NCI-H2227 (cell line): Measurements from ENCODE around the gene ASB13.
"Not testable (repeated sequence)": the region's sequence is repeated elsewhere in the genome, so short reads cannot be mapped to it uniquely, and the experiment has no call there.

Experiments
- DNase-seq: peaks from one replicate; lab custom pipeline; 2025; ENCODE audit not compliant: unreplicated experiment; lab: John Stamatoyannopoulos, UW

ASB13 gene

GRCh38 chr10:5608608-5609220, 57.7 kb downstream of the ASB13 start:
- no peak for DNase-seq

DNA sequence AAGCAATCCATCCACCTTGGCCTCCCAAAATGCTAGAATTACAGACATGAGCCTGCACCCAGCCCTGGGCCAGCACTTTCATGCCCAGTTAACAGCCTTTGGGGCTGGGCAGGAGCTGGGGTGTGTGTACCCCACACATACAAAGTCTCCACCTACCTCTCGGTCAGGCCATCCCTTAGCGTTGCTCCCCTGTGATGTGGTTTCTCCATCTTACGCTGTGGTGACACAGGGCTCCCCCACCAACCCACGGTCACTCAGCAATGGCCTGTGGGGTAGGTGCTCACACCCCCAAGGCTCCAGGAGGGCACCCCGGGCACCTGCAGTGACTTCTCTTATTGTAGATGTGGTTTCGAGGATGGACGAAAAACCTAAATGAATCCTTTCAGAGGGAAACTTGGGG, 58.8 kb downstream of the ASB13 start:
- no peak for DNase-seq

- DNase-seq, result no peak
Observed at GRCh38 chr10:5606864-5607263, 59.5 kb downstream of the ASB13 start.

- DNase-seq, result no peak
Observed at GRCh38 chr10:5606321-5606720, 60.1 kb downstream of the ASB13 start.

DNA sequence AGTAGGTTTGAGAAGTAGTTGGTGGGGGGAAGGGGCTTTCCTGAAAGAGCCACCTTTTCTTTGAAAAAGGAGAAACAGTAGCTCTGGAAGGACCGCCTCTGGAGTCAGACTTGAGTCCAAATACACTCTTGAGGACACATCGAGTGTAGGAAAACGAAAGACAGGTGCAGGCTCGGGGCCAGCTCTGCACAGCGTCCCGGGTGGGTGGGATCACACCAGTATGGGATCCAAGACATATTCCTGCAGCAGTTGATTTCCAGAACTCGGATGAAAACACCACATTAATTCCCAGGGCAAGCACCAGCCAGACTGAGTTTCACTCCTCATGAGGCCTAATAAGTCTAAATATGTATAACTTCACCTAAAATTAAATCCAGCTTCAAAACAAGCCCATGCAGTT, 61.4 kb downstream of the ASB13 start:
- DNase-seq, result no peak

DNA sequence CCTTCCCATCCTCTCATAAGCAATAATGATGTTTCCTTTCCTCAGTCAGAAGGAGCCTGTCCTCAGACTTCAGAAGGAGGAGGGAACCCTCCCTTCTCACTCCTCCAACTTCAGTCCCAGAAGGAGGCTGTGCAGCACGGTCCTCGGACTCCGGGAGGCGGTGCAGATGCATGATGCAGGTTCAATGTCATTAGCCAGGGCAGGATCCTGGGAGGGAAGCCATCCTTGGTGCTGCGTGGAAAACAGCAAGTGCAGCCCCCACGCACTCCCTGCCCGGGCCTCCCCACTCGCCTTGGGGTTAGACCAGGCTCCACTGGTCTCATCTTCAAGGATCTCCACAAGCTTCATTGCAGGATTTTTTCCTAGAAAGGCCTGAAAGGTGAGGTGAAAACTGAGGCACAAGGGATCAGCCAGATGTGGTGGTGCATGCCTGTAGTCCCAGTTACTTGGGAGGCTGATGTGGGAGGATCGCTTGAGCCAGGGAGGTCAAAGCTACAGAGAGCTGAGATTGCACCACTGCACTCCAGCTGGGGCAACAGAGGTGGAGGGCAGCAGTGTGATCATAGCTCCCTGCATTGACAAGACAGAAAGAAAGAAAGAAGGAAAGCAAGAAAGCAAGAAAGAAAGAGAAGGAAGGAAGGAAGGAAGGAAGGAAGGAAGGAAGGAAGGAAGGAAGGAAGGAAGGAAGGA, 62.0 kb downstream of the ASB13 start:
- no peak for DNase-seq

- DNase-seq, result no peak
Observed at GRCh38 chr10:5603848-5604170, 62.6 kb downstream of the ASB13 start.

DNA sequence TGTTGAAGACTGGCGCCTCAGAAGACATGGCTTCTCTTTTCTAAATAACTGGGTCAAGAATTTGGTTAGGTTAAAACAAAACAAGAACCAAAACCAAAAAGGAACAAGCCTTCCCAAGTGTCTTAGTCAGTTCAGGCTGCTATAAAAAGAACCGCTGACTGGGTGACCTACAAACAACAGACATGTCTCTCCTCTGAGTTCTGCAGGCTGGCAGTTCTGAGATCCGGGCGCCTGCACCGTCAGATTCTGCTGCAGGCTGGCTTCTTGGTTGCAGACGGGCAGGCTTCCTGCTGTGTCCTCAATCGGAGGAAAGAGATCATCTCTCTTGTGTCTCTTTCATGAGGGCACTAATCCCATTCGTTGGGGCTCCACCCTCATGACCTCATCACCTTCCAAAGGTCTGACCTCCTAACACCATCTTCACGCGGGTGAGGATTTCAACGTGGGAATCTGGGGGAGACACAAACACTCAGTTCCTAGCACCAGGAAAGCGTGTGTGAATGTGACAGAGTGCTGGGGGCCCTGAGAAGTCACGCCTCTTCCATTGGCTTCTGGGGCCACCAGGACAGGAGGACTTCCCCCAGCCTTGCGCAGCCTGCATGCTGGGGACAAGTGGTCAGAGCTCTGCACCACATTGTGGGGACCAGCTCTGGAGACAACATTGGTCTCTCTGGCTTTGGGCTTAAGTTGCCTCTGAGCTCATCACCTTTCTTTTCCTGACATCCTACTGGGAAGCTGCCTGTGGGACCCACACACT, 63.1 kb downstream of the ASB13 start:
- no peak for DNase-seq

DNA sequence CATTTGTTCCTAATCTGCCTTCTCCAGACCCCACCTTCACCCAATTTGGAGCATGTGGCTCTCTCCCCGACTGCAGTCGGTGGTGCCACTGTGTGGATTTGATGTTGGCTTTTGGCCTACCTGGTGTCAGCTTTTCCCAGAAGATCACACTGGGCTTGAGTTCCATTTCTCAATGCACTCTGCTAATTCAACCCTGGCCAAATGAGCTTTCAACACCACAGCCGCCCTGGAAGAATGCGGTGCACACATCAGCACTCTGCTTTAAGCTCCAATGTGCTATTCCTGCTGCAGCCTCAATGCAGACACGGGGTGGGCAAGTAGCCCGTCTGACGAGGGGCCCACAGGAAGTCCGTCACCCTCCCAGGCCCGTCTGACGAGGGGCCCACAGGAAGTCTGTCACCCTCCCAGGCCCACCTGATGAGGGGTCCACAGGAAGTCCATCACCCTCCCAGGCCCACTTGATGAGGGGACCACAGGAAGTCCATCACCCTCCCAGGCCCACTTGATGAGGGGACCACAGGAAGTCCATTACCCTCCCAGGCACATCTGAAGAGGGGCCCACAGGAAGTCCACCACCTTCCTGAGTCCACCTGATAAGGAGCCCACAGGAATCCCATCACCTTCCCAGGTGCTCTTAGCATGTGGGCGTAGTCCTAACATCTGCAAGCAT, 64.4 kb downstream of the ASB13 start:
- DNase-seq, result no peak

DNA sequence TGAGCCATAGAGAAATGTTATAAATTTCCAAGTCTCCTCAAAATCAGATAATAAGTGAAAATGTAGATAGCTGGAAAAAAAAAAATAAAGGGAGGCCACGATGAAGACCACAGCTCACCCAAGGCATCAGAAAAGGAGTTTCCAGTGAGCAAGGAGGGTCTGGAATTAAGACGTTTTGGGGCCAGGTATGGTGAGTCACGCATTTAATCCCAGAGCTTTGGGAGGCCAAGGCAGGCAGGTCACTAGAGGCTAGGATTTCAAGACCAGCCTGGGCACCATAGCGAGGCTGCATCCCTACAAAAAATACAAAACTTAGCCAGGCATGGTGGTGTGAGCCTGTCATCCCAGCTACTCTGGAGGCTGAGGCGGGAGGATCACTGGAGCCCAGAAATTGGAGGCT, 65.5 kb downstream of the ASB13 start:
- no peak for DNase-seq

DNA sequence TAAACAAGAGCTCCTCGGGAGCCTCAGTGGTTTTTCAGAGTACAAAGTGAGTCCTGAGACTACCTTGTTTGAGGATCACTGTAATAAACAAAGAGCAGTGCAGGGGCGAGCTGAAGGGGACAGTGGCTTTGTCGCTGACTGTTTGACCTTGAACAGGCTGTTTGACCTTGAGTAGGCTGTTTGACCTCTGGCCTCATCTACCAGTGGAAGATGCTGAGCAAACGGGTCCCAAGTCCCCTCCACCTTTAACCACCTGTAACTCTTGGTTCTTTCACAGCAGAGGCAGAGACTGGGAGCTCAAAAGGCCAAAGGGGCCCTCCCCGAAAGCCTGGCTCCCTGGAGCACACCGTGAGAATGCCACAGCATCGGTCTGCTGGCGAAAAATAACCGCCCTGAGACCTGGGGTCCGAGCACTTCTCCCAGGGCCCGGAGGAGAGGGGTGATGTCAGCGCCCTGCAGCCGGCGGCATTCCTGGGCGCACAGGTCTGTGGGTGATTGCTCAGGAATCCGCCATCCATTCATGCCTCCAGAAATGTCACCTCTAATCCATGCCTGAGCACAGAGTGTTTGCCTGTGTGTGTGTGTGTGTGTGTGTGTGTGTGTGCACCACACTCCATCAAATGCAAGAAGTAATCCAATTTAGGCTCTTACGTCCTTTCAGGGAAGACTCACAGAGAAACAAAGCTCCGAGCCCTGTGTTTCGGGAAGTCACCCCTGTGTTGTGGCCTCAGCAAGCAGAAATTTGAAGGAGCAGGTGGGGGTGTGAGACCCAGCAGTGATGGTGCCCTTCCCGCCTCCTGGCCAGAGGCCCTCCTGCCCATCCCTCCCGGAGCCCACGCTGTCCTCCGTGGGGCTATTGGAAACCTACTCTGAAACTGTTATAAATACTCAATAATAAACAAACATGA, 66.5 kb downstream of the ASB13 start:
- no peak for DNase-seq

DNA sequence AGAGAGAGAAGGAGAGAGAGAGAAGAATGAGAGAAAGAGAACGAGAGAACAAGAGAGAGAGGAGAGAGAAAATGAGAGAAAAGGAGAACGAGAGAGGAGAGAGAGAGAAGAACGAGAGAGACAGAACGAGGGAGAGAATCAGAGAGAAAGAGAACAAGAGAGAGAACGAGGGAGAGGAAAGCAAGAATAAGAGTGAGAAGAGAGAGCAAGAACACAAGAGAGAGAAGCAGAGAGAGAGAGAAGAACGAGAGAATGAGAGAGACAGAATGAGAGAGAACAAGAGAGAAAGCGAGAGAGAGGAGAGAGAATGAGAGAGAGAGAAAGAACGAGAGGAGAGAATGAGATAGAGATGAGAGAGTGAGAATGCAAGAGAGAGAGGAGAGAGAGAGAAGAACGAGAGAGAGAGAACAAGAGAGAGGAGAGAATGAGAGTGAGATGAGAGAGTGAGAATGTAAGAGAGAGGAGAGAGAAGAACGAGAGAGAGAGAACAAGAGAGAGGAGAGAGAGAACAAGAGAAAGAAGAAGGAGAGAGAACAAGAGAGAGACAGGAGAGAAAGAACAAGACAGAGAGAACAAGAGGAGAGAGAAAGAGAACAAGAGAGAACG, 68.2 kb downstream of the ASB13 start:
- no peak for DNase-seq

DNA sequence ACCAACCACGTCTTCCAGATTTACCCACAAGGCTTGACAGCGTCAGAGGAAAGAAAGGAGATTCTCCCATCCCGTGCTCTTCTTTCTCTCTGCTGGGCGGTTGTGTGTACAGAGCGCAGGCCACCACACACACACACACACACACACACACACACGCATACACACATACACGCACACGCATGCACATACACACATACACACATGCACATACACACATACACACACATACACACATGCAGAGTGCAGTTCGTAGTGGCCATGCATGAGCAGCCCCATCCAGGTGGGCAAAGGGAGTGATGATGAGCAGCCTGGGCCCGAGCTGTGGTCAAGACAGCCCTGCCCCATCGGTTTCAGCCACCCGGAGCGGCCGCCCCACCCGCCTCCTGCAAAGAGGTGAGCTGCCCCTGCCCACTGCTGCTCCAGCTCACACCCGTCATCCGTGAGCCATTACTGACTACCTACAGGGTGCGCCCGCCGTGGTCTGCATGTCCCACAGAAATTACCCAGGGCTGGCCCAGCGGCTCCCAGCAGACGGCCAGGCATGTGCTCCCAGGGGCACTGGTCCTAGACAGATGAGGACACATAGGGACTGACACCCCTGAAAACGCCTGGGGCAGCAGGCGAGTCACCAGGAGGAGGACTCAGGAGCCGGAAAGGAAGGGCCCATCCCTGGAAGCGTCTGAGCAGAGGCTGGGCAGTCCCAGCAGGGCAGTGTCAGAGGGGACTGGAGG, 69.6 kb downstream of the ASB13 start:
- no peak for DNase-seq

- DNase-seq, result no peak
Observed at GRCh38 chr10:5595994-5596471, 70.4 kb downstream of the ASB13 start.

DNA sequence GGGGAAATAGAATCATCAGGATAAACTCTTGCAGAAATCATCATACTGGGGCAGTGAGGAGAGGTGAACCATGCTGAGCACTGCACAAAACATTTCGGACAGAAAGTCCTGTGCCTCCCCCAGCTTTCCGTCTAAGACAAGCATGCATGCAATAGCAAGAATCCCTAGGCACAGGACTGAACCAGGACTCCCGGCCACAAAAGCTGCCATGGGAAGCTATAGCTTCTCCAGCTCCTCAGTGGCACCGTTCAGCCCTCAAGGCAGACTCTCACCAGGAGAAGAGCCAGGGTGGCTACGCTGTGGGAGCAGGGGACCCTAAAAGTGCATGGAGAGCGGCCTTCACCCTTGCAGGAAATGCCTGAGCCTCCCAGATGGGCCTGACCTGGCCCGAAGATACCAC, 70.8 kb downstream of the ASB13 start:
- no peak for DNase-seq

DNA sequence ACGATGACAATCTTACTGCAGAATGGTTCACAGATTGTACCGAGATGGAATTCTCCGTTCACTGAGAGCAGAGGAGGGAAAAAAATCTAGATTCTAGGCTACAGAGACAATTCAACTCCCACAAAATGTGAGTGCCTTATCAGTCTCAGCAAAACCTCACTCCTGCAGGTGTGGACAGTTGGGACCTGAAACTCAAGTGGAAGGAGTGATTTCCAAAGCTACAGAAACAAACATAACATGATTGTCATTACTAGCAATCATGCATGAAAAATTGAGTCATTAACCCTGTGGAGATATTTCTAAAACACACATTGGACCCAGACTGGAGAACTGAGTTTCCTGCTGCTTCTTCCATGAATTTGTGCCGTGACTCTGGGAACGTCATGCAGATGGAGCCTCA, 71.3 kb downstream of the ASB13 start:
- DNase-seq, result no peak

- DNase-seq, result peak; percentile 14
Observed at GRCh38 chr10:5594271-5595049, 71.9 kb downstream of the ASB13 start.

DNA sequence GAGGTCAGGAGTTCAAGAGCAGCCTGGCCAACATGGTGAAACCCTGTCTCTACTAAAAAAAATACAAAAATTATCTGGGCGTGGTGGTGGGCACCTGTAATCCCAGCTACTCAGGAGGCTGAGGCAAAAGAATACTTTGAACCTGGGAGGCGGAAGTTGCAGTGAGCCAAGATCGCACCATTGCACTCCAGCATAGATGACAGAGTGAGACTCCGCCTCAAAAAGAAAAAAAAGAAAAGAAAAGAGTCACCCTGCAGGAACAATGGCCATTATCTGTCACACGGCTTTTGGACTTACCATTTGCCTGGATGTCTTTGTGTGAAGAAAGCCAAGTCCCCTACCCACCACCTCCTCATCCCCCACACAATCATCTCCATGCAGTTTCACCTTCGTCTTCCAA, 73.0 kb downstream of the ASB13 start:
- not testable (repeated sequence) for DNase-seq

- DNase-seq, result no peak
Observed at GRCh38 chr10:5592070-5592469, 74.3 kb downstream of the ASB13 start.
